ENCODE data around the gene NMNAT1.
"Not testable (repeated sequence)": the region's sequence is repeated elsewhere in the genome, so short reads cannot be mapped to it uniquely, and the experiment has no call there.

NMNAT1 gene

GRCh38 chr1:9922342-9922741 lies 20.9 kb upstream of the NMNAT1 start:
- DNase-seq, result no peak

DNA sequence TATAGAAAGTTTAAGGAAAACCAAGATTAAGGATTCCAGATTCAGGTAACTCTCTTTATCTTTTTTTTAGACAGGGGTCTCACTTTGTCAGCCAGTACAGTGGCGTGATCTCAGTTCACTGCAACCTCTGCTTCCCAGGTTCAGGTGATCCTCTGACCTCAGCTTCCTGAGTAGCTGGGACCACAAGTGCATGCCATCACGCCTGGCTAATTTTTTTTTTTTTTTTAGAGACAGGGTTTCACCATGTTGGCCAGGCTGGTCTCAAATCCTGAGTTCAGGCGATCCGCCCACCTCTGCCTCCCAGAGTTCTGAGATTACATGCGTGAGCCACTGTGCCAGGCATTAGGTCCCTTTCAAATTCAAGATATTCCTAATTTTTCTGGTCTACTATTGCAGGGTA lies 16.0 kb upstream of the NMNAT1 start:
- DNase-seq, result no peak

- no peak for DNase-seq
These were observed 13.6 kb upstream of the NMNAT1 start for GRCh38 chr1:9929431-9930385.

- peak; percentile 27 for DNase-seq
These were observed 806 bp upstream of the NMNAT1 start for GRCh38 chr1:9942399-9942938.

GRCh38 chr1:9946315-9946714 lies 3.0 kb downstream of the NMNAT1 start:
- DNase-seq, result no peak

GRCh38 chr1:9957726-9958125 lies 14.5 kb downstream of the NMNAT1 start:
- no peak for DNase-seq

DNA sequence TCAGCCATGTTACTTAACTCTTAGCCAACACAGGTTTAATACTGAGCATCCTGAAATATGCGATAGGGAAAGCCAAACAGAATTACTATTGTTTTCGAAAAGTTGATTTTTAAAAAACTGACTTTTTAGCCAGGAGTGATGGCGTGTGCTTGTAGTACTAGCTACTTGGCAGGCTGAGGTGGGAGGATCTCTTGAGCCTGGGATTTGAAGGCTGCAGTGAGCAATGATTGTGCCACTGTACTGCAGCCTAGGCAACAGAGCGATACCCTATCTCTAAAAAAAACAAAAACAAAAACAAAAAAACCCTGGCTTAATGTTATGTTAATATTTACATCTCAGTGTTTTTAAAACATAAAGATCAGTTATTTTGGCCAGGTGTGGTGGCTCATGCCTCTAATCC lies 16.7 kb downstream of the NMNAT1 start:
- no peak for DNase-seq

- no peak for DNase-seq
These were observed 17.7 kb downstream of the NMNAT1 start for GRCh38 chr1:9960706-9961562.

DNA sequence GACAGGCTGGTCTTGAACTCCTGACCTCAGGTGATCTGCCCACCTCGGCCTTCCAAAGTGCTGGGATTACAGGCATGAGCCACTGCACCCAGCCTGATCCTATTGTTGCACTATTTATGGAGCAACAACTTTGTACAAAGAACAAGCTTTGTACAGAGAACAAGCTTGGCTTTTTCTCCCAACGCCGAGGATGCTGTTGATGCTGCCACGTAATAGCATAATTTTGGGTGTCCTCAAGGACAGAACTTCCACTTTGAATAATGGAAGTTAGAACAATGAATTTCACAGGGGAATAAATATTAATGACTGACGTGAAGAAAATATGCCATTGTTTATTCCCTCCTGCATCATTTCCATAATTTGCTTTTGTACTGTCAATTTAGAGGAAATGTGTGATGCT lies 41.0 kb downstream of the NMNAT1 start:
- DNase-seq, result no peak

GRCh38 chr1:9985001-9985400 lies 41.7 kb downstream of the NMNAT1 start:
- DNase-seq, result no peak

- no peak for DNase-seq
These were observed 46.5 kb downstream of the NMNAT1 start for GRCh38 chr1:9989773-9990172.

GRCh38 chr1:9990944-9991343 lies 47.7 kb downstream of the NMNAT1 start:
- DNase-seq, result no peak

DNA sequence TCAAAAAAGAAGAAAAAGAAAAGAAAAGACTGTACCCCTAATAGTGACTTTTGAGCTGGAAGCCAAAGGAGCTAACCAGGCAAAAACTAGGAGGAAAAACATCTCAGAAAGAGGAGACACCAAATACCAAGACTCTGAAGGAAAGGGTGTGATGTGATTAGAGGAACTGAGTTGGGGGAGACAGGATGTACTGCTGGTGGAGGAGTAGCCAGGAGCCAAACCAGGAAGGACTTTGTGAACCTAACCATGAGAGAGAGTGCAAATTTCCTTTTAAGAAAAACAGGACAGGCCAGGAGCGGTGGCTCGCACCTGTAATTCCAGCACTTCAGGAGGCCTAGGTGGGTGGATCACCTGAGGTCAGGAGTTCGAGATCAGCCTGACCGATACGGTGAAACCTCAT lies 49.6 kb downstream of the NMNAT1 start:
- DNase-seq, result no peak

GRCh38 chr1:9993561-9994075 lies 50.3 kb downstream of the NMNAT1 start:
- DNase-seq, result no peak

- peak; percentile 21 for DNase-seq
These were observed 53.6 kb downstream of the NMNAT1 start, which contains the start of gene RBP7 for GRCh38 chr1:9996624-9997582. Gene RBP7, plus strand, starts transcription at chr1:9997228. Its CDS starts 31 bp downstream, at chr1:9997259.

GRCh38 chr1:10001016-10001665 lies 57.9 kb downstream of the NMNAT1 start:
- no peak for DNase-seq

GRCh38 chr1:10005248-10005647 lies 62.0 kb downstream of the NMNAT1 start:
- DNase-seq, result not testable (repeated sequence)

GRCh38 chr1:10007169-10007568 lies 63.9 kb downstream of the NMNAT1 start:
- no peak for DNase-seq

GRCh38 chr1:10014016-10014415 lies 70.7 kb downstream of the NMNAT1 start:
- DNase-seq, result no peak

DNA sequence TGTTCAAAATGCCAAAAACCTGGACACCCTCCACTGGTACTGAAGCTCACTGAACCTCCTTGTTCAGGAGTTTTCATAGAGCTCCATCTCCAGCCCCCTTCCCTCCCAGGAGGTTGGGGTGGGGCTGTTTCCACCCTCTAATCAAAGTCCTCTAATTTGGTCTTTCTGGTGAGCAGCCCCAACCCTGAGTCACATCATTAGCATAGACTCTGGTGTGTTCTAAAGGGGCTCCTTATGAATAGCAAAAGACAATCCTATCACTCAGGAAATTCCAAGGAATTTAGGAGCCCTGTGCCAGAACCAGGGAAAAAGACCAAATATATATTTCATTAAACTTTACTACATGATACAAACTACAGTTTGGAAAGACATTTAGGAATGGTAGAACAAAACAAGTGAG lies 76.3 kb downstream of the NMNAT1 start:
- no peak for DNase-seq

- no peak for DNase-seq
These were observed 76.8 kb downstream of the NMNAT1 start for GRCh38 chr1:10020086-10020485.

Data from stimulated activated CD4-positive, alpha-beta T cell treated with anti-CD3 and anti-CD28 coated beads, Interleukin-15, amount 100 ng/mL, for 24 hours (primary cell).